Astrocyte (in vitro differentiated cells and primary cell): ENCODE measurements around the gene ADORA2A.

Source experiments
- CTCF ChIP-seq: IDR thresholded peaks from 2 replicates; pipeline ENCODE4 v1.5.1; 2011; ENCODE audit warnings: low read depth, mild to moderate bottlenecking, inconsistent platforms, low read length, moderate library complexity; ENCODE audit not compliant: insufficient read depth
- EZH2 ChIP-seq: IDR thresholded peaks from 2 replicates; pipeline ENCODE4 v1.6.1; 2012; ENCODE audit warnings: mild to moderate bottlenecking, low read length, inconsistent platforms; ENCODE audit not compliant: insufficient read depth

- TF ChIP-seq CTCF (no peak), EZH2 (no peak)
Measured at GRCh38 chr22:24440718-24441405, 13.5 kb downstream of the ADORA2A start.
